Right renal pelvis (tissue), 4 donors: Measurements from ENCODE around the gene INO80C. TPM values are rescaled to one million over a fixed set of nuclear protein-coding genes. Genes with fewer than 3 reads are reported as not detected.
A peak's percentile ranks its signal among the peaks of the same experiment; 100 is the strongest.

Experiments
- DNase-seq, 4 donors: peaks; one replicate each; pipeline ENCODE4 v3.0.0-alpha.2; 2013; ENCODE audit warnings: low read depth in 4 of 4, low spot score in 3 of 4, missing footprints in 1 of 4
- polyA plus RNA-seq, 4 donors: library from polyadenylated mRNA; unstranded; fragments of 120-200 nt; gene quantifications; one replicate each; pipeline ENCODE4 v1.2.1, GENCODE V29; 2013; ENCODE audit not compliant: insufficient read length in 4 of 4

The INO80C gene
- polyA plus RNA-seq, result 10 to 100 TPM; 24.2 to 34.1 (median 31.6) TPM

- peak; percentile 88 to 95 (median 90) for DNase-seq
These were observed at the start of gene INO80C for GRCh38 chr18:35497370-35498197. Gene INO80C (minus strand): TSS chr18:35497960. CDS start chr18:35497874, 86 bp downstream.

- no peak for DNase-seq
These were observed 49.3 kb upstream of the INO80C start for GRCh38 chr18:35547008-35547605.

- no peak for DNase-seq
These were observed 44.6 kb upstream of the INO80C start for GRCh38 chr18:35542356-35542755.

GRCh38 chr18:35535297-35535696 is 37.5 kb upstream of the INO80C start:
- DNase-seq, result no peak

GRCh38 chr18:35533916-35534405 is 36.2 kb upstream of the INO80C start:
- DNase-seq, result no peak

- no peak for DNase-seq
These were observed 31.1 kb upstream of the INO80C start for GRCh38 chr18:35528749-35529274.

GRCh38 chr18:35526495-35527059 is 28.8 kb upstream of the INO80C start:
- DNase-seq, result no peak

- no peak for DNase-seq
These were observed 28.2 kb upstream of the INO80C start for GRCh38 chr18:35525795-35526494.

GRCh38 chr18:35524226-35524625 is 26.5 kb upstream of the INO80C start:
- DNase-seq, result no peak

- DNase-seq, result no peak
These were observed 24.6 kb upstream of the INO80C start for GRCh38 chr18:35522130-35522959.

GRCh38 chr18:35521133-35521532 is 23.4 kb upstream of the INO80C start:
- DNase-seq, result no peak

- no peak for DNase-seq
These were observed 21.6 kb upstream of the INO80C start for GRCh38 chr18:35519148-35519899.

- no peak for DNase-seq
These were observed 20.0 kb upstream of the INO80C start for GRCh38 chr18:35517715-35518114.

GRCh38 chr18:35516789-35517188 is 19.0 kb upstream of the INO80C start:
- no peak for DNase-seq

GRCh38 chr18:35516351-35516750 is 18.6 kb upstream of the INO80C start:
- DNase-seq, result no peak

GRCh38 chr18:35515460-35516130 is 17.8 kb upstream of the INO80C start:
- no peak for DNase-seq

GRCh38 chr18:35514752-35515459 is 17.1 kb upstream of the INO80C start:
- no peak for DNase-seq

- no peak for DNase-seq
These were observed 16.5 kb upstream of the INO80C start for GRCh38 chr18:35514283-35514682.
